DMS 273 (cell line): ENCODE measurements around the gene KIAA1671.

Experiments used
- DNase-seq: peaks from one replicate; lab custom pipeline; 2025; ENCODE audit not compliant: unreplicated experiment; lab: John Stamatoyannopoulos, UW

The KIAA1671 gene

GRCh38 chr22:25109878-25110595 is 157.5 kb downstream of the KIAA1671 start:
- DNase-seq: no peak

DNA sequence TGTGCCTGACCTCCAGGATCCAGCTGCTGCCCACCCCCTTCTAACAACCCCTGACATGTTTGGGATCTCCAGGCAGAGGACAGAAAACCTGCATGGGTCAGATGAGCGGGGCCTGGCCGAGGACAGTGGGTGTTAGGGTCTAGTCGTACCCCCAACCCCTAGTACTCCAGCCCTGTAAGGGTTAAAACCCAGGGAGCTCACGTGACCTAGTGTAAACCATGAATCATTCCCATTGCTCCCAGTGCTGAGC is 158.0 kb downstream of the KIAA1671 start:
- no peak for DNase-seq

GRCh38 chr22:25110846-25111578 is 158.5 kb downstream of the KIAA1671 start:
- DNase-seq: peak; percentile 92

- peak; percentile 29 for DNase-seq
These were observed 159.3 kb downstream of the KIAA1671 start for GRCh38 chr22:25111579-25112517.

- no peak for DNase-seq
These were observed 160.2 kb downstream of the KIAA1671 start for GRCh38 chr22:25112538-25113253.

DNA sequence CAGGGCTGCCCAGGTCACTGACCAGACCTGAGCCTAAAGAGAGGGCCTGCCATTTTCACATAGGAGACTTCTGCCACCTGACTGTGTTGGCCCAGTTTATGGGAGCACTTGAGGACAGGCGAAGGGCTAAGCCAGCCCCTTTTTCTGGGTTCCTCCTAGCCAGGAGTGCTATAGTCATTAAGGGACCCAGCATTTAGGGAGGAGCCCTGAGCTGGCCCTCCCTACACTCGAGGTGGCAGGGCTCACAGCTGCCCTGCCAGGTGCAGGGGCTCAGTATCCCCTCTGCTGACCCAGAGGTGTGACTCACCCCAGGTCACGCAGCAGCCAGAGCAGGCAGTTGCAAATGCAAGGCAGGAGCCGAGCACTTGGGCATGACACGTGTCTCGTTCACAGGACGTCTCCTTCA is 160.8 kb downstream of the KIAA1671 start:
- DNase-seq: no peak

- DNase-seq: no peak
These were observed 162.2 kb downstream of the KIAA1671 start for GRCh38 chr22:25114369-25115362.

- DNase-seq: no peak
These were observed 167.1 kb downstream of the KIAA1671 start for GRCh38 chr22:25119609-25120008.

DNA sequence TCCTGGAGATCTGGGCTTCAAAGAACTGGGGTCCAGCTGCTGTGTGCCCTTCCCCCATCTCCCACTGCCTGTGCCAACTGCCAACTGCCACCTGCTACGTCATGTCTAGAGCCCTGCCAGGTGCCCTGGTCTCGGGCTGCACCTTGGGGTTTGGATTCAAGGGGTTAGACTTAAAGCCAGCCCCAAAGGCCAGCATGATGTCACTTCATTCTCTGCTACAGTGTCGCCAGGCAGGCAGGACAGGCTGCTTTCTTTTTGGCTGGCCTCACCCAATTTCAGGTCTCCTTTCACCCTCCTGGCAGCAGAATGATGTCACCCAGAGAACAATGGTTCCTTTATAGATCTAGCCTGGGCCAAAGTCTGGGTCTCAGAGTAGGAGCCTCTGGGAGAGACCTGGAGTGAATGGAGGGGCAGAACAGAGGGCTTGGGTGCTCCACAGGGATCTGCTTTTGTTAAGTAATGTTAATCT is 167.6 kb downstream of the KIAA1671 start:
- peak; percentile 72 for DNase-seq

DNA sequence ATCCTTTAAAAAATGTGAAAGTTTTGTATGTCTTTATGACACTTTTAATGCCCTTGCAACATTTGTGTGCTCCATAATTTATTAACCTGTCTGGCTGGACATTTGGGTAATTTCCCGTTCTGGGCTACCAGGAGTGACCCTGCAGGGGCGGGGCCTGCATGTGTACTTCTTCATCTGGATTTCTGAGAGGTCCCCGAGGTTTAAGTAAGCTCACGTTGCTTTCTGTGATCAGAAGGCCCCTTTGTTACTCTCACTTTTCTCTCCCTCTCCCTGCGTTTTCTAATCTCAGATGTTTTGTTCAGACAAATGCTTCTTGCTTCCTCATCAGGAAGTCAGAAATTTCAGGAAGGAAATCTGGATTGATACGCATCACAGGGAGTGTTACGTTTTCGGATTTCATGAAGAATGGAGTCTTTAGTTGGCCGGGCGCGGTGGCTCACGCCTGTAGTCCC is 168.3 kb downstream of the KIAA1671 start:
- DNase-seq: no peak

GRCh38 chr22:25122136-25122764 is 169.7 kb downstream of the KIAA1671 start:
- DNase-seq: no peak

DNA sequence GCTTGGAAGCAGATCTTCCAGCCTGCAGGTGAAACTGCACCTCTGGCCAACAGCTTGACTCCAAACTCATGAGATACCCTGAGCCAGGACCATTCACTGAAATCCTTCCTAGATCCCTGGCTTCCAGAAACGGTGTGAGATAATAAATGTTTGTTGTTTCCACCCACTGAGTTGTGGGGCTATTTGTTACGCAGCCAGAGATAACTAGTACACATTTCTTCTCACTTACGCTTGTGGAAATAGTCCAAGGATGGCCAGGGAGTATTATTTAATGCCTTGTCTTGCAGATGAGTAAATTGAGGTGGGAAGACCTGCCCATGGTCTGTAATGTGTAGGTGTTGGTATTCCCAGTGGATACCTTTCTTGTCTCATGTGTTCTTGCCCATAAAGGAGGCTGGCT is 171.2 kb downstream of the KIAA1671 start:
- no peak for DNase-seq

GRCh38 chr22:25125693-25126357 is 173.3 kb downstream of the KIAA1671 start:
- no peak for DNase-seq

- no peak for DNase-seq
These were observed 174.0 kb downstream of the KIAA1671 start for GRCh38 chr22:25126510-25126909.

GRCh38 chr22:25127318-25127717 is 174.8 kb downstream of the KIAA1671 start:
- no peak for DNase-seq

DNA sequence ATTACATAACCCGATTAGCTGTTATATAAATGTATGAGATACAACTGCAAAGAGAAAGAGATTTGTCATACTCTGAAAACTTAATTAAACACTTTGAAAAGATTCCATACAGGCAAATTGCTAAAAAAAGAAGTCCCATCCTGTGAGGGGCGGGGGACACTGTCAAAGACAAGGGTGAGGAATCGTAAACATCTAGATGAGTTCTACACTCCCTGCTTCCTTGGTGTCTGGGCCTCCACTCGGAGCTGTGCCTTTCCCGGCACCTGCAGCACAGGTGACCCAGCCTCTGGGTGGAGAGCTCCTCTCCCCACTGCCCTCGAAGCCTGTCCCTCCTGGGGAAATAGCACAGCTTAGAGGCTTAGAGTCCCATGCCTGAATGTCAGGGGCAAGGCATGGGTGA is 177.9 kb downstream of the KIAA1671 start:
- DNase-seq: no peak

DNA sequence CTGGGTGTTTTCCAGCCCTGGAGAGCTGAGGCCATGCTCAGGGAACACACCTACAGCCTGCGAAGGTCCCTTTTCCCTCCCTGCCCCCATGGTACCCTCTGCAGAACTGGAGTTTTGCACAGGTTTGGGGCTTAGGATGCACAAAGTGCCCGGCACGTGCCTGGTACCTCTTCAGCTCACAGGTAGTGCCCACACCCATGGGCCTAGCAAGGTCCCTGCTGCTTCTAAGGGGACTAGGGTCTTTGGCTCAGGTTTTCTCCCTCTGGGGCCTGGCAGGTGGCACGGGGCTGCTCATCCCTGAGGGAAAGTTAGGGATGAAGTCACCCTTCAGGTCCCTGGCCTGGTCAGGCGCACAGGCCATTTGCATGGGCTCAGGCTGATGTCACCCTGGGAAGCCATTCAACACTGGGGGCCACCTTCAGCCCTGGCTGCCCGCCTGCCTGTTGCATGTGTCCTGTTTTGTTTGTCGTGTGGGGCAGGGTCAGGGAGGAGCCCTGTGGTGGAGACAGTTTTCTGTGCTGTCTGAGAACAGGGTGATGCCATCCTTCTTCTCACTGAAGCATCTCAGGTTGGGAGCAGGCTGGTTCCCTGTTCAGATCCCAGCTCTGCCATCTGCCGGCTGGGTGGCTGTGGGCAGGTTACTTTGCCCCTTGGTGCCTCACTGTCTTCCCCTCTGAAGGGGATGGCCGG is 178.8 kb downstream of the KIAA1671 start:
- DNase-seq: peak; percentile 12

DNA sequence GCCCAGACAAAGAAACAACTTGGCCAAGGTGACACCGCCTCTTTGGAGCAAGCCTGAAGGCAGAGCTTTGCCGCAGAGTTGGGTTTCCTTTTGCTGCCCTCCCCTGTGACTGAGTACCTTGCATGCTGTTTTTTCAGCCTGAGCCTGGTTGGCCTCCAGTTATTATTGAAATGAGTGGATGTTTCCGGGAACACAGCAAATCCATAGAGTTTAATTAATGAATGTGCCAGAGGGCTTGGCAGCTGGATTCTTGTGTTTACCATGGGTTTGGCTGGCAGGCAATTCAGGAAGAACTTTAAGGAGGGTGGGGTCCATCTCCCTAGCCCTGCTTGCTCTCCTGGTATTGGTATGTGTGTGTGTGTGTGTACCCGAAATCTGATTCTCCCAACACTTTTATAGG is 181.5 kb downstream of the KIAA1671 start:
- DNase-seq: peak; percentile 8
